Measurements from ENCODE around the gene AOC2.

DNA sequence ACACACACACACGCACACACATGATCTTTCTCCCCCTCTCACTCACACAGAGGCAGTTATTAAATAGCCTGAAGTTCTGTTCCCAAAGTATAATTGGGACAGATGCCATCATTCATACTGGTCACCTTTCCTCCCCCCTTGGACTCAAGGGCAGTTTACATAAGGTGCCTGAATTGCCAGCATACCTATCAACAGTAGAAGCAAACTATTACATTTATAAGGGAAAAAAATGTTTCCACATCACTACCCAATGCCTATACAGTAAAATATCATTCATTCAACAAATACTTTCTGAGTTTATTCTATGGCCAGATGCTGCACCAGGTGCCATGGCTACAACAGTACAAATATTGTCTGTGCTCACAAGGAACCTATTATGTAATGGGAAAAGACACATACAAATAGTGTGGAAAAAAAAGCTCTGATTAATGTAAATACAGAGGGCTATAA, 39.4 kb upstream of the AOC2 start:
- TF ChIP-seq CTCF (IDR thresholded peaks at IDR 0.05; ENCODE audit: low read depth, low read length, poor library complexity, severe bottlenecking) (no peak), EZH2phosphoT487 (IDR thresholded peaks at IDR 0.05; ENCODE audit: borderline replicate concordance, low read length) (no peak)

Data from DOHH2 (cell line).